NCI-H1930 (cell line): Measurements from ENCODE around the gene LYPD6B.

Source experiments
- DNase-seq, 2 experiments: peaks; one replicate each; lab custom pipeline; 2025; lab: John Stamatoyannopoulos, UW

Gene LYPD6B

GRCh38 chr2:149076863-149077412 is 38.4 kb downstream of the LYPD6B start:
- DNase-seq: no peak

- DNase-seq: no peak
Measured at GRCh38 chr2:149077861-149078260, 39.4 kb downstream of the LYPD6B start.

DNA sequence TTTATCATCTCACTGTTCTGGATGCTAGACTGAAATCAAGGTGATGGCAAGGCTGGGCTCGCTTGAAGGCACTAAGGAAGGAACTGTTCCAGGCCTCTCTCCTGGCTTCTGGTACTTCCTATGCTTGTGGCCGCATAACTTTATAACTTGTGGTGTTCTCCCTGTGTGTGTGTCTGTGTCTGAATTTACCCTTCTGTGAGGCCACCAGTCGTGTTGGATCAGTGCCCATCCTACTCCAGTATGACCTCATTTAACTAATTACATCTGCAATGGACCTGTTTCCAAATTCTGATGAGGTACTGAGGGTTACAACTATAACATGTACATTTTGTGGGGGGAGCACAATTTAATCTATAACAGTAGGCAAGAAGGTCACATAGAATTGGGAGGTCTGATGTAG is 41.6 kb downstream of the LYPD6B start:
- DNase-seq: no peak

DNA sequence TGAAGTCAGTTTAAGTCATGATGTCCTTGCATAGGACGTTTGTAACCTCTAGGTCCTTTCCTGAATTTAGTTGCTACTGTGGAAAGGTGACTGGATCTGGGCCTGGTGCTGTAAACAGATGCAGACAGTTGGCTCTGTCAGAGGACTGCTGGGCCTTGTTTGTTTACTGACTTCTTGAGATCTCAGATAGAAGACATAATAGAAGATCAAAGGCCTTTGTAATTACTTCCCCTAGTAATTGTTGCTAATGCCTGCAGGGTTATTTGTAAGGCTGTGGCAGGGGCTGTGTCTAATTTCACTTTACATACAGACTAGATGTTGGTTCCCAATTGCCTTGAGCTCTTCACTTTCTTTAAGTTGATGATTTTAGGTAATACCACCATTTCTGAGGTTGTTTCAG is 42.5 kb downstream of the LYPD6B start:
- DNase-seq: peak in 1 of 2 experiments; percentile 4

DNA sequence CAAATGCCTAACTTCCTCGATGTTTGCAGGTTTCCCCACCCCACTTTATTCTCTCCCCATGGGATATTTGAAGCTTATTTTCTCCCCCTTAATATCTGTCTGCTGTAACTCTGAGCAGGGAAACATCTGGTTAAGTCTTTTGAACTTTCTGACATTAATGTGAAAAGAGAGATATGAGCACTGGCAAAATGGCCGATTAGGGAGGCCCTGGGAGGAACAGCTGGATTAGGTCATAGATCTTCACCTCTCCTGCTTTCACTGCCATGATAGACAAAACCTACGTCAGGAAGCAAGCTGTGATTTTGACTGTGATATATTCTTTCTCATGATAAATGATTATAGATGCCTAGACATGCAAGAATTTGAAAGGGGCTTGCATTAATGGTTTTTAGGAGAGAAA is 43.6 kb downstream of the LYPD6B start:
- DNase-seq: no peak

GRCh38 chr2:149082735-149083134 is 44.2 kb downstream of the LYPD6B start:
- no peak for DNase-seq

- no peak for DNase-seq
Measured at GRCh38 chr2:149084924-149085795, 46.7 kb downstream of the LYPD6B start.

- no peak for DNase-seq
Measured at GRCh38 chr2:149087751-149088150, 49.3 kb downstream of the LYPD6B start.

GRCh38 chr2:149089068-149089467 is 50.6 kb downstream of the LYPD6B start:
- DNase-seq: no peak

DNA sequence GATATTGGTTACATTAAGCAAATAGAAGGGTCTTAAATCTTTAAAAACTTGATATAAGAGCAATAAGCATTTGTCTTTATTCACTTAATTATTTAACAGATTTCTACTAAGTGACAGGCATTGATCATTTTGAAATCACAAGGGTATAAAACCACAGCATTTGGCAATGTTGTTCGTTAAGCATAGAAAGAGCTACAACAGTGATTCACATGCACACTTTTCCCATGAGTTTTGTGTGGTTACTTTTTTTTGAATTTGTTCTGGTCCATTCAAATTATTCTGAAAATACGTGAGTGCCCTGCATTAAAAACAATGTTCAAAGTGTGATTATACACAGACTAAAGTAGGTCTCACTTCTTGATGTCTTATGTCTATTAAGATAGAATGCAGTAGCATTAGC is 52.2 kb downstream of the LYPD6B start:
- DNase-seq: no peak

DNA sequence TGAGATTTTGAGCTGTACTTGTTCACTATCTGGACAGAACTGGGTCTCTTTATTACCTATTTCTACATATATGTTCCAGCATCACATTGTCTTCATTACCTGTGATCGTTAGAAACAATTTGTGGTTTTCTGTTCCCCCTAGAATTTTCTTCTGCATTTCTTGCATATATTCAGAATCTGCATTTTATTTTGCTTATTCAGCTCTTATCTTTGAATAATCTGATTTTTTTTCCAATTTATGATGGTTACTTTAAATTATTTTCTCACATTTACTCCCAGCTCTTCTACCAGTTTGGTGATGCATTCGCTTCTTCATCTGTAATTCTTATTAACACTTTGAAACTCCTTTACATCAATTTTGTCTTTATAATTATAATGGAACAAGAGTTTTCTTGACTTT is 55.1 kb downstream of the LYPD6B start:
- DNase-seq: no peak

GRCh38 chr2:149094217-149095015 is 55.9 kb downstream of the LYPD6B start:
- DNase-seq: no peak

- no peak for DNase-seq
Measured at GRCh38 chr2:149098701-149099100, 60.2 kb downstream of the LYPD6B start.

GRCh38 chr2:149099298-149099697 is 60.8 kb downstream of the LYPD6B start:
- DNase-seq: no peak

DNA sequence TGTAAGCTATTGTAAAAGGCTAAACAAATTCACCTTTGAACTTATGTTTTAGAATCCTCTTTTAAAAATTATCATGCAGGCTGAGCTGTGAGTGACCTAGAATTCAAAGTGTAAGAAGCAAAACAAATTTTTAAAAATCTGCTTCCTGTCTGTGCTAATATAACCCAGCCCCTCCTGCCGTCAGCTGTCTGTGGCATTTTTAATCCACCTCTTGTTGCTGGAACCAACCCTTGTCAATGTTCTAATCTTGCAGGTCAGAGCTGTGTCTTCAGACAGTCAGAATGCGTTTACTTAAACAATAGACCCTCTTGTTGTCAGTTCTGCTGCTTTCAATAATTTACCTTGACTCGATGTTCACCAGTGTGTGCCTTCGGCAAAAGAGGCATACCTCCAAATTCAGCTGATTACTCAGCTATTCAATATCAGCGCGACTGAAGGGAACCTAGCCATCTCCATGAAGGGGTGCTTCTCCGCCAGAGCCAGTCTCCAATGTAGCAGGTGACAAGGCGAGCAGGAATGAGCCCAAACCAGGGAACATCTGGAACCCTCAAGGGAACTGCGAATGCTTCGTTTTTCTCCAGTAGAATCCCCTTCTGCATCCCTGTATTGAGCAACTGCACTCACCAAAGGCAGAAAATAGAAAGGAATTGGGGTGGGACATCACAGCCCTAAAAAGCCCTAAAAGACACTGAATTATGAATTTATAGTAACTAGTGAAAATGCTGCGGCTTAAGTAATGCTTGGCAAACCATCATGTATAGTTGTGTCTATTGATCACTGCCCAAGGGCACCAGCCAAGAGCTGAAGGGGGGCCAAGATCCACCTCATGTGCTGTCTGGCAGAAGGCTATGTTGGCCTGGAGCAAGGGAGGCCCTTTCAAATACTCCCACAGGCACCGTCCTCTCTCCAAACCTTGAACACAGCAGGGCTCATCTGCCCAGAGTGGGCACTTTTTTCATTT is 62.5 kb downstream of the LYPD6B start:
- DNase-seq: no peak

DNA sequence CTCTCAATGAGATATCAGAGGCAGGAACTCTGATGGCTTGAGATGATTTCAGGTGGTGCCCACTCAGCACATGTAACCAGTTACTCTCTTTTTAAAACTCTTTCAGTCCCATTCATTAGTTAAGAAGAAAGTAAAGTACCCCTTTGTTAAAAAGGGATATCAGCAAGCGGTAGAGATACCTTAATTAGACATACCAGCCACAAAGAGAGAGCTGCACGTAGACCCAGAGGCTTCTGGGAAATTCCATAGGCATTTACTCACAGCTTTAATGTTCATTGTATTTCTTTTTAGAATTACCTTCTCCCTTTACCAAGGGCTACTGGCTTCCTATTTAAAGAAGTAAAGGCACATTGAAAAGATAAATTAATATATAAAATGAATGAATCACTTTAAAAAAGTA is 63.3 kb downstream of the LYPD6B start:
- no peak for DNase-seq

- DNase-seq: no peak
Measured at GRCh38 chr2:149103081-149103620, 64.7 kb downstream of the LYPD6B start.

- DNase-seq: no peak
Measured at GRCh38 chr2:149104221-149104620, 65.7 kb downstream of the LYPD6B start.

DNA sequence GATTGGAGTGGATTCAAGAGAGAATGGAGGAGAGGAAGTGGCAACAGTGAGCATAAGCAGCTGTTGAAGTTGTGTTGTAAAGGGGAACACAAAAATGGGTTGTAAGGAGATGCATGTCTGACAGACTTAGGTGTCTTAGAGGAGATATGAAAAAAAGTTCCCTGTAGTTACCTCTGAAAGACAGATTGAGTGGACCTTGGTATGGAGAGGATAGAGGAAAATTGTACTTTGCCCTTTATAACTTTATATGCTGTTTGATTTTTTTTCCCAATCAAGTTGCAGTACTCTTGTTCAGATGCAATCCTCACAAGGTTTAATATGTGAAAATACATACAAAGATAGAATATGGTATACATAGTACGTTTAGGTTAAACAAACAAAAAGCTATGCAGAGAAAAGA is 73.6 kb downstream of the LYPD6B start:
- no peak for DNase-seq

GRCh38 chr2:149112713-149113112 is 74.2 kb downstream of the LYPD6B start:
- no peak for DNase-seq

- DNase-seq: no peak
Measured at GRCh38 chr2:149115781-149116180, 77.3 kb downstream of the LYPD6B start.
